D721Med (cell line): ENCODE measurements around the gene CSNK1D.

Source experiments
- DNase-seq: peaks from one replicate; pipeline ENCODE4 v3.0.0; 2011; ENCODE audit warnings: low spot score; ENCODE audit not compliant: insufficient read length
- FAIRE-seq: peaks from 2 replicates; lab custom pipeline; 2011; peaks lifted over from hg19 to GRCh38; lab: Jason Lieb, UNC
- CTCF ChIP-seq: IDR thresholded peaks from 2 replicates; pipeline ENCODE4 v1.5.1; 2012; ENCODE audit warnings: mild to moderate bottlenecking, control low read depth; ENCODE audit not compliant: insufficient read depth; ENCODE audit errors: missing control alignments

CSNK1D gene

GRCh38 chr17:82228278-82228841 is 45.1 kb downstream of the CSNK1D start:
- TF ChIP-seq CTCF: no peak
- FAIRE-seq (no peak), DNase-seq (no peak)

- FAIRE-seq (no peak), DNase-seq (no peak)
- no peak for TF ChIP-seq CTCF
Observed at GRCh38 chr17:82227629-82228277, 45.7 kb downstream of the CSNK1D start.

GRCh38 chr17:82226809-82227628 is 46.5 kb downstream of the CSNK1D start:
- FAIRE-seq (no peak), DNase-seq (no peak)
- TF ChIP-seq CTCF: no peak

- TF ChIP-seq CTCF: no peak
- no peak for FAIRE-seq
- no peak for DNase-seq
Observed at GRCh38 chr17:82226146-82226808, 47.2 kb downstream of the CSNK1D start.

- FAIRE-seq (no peak), DNase-seq (no peak)
- no peak for TF ChIP-seq CTCF
Observed at GRCh38 chr17:82225368-82226029, 48.0 kb downstream of the CSNK1D start.

- no peak for DNase-seq
- TF ChIP-seq CTCF: no peak
- FAIRE-seq: no peak
Observed at GRCh38 chr17:82224666-82225065, 48.8 kb downstream of the CSNK1D start.
